Measurements from ENCODE around the gene SLC35B2. TPM values are rescaled to one million over a fixed set of nuclear protein-coding genes. Genes with fewer than 3 reads are reported as not detected.

Gene SLC35B2
- total RNA-seq, 1 donor from 2014 or later = 33.7 TPM

GRCh38 chr6:44254191-44255104 is 2.9 kb downstream of the SLC35B2 start:
- no peak for DNase-seq (ENCODE audit: low spot score)

DNA sequence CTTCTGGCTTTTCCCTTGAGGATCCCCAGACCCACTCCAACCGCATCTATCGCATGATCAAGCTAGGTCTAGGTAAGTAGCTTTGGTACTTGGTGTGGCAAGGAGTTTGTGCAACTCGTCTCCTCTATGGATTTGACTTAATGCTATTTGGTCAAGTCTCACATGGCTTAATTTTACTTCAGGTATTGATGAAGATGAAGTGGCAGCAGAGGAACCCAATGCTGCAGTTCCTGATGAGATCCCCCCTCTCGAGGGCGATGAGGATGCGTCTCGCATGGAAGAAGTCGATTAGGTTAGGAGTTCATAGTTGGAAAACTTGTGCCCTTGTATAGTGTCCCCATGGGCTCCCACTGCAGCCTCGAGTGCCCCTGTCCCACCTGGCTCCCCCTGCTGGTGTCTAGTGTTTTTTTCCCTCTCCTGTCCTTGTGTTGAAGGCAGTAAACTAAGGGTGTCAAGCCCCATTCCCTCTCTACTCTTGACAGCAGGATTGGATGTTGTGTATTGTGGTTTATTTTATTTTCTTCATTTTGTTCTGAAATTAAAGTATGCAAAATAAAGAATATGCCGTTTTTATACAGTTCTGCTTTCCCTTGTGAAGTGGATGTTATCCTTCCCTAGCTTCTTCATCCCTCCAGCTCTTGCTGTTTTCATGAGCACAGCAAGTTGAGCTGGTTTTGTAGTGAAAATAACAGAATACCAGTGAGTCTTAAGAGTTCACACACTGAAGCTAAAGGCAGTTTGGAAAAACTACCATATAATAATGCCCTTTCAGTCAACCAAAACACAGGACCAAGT is 3.8 kb downstream of the SLC35B2 start:
- no peak for DNase-seq (ENCODE audit: low spot score)

DNA sequence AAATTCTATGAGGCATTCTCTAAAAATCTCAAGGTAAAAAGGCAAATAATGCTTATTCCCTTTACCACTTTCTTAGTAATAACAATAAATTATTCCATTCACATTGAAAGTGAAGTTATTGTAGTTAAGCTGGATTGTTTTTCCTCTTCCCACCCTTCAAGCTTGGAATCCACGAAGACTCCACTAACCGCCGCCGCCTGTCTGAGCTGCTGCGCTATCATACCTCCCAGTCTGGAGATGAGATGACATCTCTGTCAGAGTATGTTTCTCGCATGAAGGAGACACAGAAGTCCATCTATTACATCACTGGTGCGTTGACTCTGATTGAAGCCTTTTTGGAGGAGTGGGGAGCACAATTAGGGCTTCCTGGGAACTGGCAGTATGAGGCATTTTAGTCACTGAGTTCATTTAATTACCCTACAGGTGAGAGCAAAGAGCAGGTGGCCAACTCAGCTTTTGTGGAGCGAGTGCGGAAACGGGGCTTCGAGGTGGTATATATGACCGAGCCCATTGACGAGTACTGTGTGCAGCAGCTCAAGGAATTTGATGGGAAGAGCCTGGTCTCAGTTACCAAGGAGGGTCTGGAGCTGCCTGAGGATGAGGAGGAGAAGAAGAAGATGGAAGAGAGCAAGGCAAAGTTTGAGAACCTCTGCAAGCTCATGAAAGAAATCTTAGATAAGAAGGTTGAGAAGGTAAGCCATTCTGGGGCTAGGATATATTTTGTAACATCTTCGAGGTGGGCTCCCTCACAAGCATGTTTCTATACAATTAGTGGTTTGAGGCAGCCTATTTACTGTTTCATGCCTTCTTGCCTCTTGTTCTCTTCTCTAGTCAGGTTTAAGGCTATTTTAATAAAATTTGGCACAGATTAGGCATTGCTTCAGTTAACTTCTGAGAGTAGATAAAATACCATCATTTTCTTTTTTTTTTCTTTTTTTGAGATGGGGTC is 5.5 kb downstream of the SLC35B2 start:
- DNase-seq (ENCODE audit: low spot score) = no peak

- no peak for DNase-seq (ENCODE audit: low spot score)
Observed at GRCh38 chr6:44250718-44251123, 6.6 kb downstream of the SLC35B2 start.

DNA sequence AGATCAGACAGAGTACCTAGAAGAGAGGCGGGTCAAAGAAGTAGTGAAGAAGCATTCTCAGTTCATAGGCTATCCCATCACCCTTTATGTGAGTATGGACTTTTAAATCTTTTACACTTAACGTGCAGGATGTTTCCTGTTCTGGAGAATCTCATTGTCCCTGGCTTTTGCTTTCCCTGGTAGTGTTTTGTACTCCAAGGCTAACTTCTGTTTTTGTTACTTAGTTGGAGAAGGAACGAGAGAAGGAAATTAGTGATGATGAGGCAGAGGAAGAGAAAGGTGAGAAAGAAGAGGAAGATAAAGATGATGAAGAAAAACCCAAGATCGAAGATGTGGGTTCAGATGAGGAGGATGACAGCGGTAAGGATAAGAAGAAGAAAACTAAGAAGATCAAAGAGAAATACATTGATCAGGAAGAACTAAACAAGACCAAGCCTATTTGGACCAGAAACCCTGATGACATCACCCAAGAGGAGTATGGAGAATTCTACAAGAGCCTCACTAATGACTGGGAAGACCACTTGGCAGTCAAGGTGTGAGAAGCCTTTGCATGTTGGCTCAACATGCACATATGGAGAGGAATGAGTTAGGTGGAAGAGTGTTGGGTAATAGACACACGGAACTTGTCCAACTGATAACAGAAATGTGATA is 7.1 kb downstream of the SLC35B2 start:
- DNase-seq (ENCODE audit: low spot score) = no peak

- no peak for DNase-seq (ENCODE audit: low spot score)
Observed at GRCh38 chr6:44249082-44249748, 8.1 kb downstream of the SLC35B2 start.

- DNase-seq (ENCODE audit: low spot score) = no peak
Observed at GRCh38 chr6:44248579-44248978, 8.7 kb downstream of the SLC35B2 start.

DNA sequence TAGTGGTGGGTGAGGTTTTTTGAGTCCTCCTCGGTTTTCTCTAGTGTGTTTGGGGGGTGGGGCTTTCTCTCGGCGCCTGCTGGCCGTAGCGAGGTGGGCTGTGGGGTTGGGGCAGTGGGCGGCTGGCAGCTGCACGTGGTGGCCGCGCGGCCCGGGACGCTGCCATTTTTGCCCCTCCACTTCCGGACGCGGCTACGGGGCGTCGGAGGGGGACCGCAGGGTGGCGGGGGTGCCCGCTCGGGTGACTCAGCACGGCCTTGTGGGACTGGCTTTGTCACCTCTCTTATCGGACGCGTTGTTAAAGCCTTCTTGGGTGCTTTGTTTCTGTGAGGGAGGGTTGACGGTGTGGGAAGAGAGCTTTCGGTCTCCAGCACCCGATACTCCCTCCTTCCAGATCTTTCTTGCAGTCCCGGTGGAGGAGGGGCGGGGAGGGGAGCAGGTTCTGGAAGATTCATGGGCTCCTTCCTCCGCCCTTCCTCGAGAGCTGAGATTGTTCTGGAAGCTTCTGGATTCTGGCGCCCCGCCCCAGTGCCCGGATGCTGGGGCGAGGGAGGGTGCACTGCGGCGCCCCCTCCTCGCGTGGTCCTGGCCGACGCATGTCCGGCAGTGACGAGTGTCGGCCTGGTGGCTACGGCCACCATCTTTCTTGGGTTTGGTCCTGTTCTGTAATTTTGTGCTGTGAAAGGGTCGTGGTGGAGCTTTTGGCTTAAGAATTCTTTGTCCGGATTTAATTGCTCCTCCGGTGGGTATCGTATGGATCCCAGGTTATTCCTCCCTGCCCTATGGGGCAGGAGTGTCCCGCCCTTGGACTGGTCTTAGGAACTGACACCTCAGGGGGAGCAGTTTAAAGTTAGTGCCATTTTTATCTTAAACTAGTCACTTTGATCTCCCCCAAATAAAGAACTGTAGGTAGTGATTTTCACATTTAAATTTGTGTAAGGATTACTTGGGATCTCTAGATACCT is 9.7 kb downstream of the SLC35B2 start:
- peak; percentile 73 for DNase-seq (ENCODE audit: low spot score)

DNA sequence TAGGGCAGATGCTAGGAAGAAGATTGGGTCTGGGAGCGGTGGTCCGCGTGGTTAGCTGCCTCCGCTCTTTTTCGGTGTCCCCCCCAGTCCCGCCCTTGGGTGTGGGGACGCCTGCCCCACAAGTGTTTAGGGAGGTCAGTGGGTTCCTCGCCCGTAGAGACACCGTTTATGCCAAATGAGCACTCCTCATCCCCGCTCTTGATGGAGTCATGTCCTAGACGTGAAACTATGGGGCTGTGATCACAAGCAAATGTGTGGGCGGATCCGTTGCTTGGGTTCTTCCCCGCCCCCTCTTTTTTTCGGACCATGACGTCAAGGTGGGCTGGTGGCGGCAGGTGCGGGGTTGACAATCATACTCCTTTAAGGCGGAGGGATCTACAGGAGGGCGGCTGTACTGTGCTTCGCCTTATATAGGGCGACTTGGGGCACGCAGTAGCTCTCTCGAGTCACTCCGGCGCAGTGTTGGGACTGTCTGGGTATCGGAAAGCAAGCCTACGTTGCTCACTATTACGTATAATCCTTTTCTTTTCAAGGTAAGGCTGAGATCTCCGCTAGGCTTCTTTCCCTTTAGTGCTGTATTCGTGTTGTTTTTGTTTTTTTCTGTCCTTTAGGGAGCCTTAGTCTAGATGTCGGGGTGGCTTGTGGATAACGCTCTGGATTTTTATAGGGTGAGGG is 10.5 kb downstream of the SLC35B2 start, which contains the start of gene HSP90AB1:
HSP90AB1 (plus strand) TSS at position 439 of the 675 bp plus-strand sequence. CDS start 1,529 bp downstream, outside the sequence.
- DNase-seq (ENCODE audit: low spot score) = peak; percentile 96

- DNase-seq (ENCODE audit: low spot score) = peak; percentile 90
Observed at GRCh38 chr6:44245912-44246662, 11.2 kb downstream of the SLC35B2 start.

GRCh38 chr6:44245391-44245911 is 11.9 kb downstream of the SLC35B2 start:
- no peak for DNase-seq (ENCODE audit: low spot score)

DNA sequence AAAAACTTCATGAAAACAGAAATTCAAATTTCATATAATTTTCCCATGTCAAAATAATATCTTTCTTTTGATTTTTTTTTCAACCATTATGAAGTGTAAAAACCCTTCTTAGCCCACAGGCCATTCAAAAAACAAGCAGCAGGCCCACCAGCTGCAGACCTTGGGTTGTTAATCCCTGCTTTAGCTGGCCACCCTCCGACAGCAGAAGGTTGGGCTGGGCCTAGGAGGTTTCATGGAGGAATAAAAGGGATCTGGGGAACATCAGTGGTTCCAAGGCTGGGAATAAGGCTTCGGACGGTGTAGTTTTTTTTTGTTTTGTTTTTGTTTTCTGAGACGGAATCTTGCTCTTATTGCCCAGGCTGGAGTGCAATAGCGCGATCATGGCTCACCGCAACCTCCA is 14.0 kb downstream of the SLC35B2 start:
- DNase-seq (ENCODE audit: low spot score) = no peak

DNA sequence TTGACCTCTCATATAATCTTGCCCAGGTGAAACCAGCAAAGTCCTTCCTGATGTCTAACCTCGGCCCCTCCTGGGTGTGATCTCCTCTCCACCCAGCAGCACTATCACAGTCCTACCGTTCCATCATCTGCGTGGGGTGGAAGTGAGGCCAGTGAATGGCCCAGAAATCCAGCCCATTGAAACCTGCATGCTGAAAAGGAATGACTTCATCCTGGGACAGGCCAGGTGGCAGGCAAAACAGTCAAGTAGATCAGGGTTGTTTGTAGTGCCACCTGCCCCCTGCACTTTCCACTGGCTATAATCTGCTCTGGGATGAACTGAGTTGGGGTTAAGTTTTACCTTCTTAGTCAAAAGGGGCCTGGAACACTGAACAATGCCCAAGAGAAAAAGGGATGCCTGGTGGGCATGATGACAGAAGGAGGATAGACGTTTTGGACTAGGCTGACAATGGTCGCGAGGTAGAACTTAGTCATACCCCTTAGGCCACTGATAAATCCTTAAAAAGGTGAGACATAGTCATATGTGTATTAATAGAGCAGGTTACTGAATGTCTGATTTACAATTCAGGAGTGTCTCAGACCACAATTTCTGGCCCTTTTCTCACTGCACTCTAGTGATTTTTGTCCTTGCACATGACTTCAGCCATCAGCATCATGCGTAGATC is 18.5 kb downstream of the SLC35B2 start:
- no peak for DNase-seq (ENCODE audit: low spot score)

DNA sequence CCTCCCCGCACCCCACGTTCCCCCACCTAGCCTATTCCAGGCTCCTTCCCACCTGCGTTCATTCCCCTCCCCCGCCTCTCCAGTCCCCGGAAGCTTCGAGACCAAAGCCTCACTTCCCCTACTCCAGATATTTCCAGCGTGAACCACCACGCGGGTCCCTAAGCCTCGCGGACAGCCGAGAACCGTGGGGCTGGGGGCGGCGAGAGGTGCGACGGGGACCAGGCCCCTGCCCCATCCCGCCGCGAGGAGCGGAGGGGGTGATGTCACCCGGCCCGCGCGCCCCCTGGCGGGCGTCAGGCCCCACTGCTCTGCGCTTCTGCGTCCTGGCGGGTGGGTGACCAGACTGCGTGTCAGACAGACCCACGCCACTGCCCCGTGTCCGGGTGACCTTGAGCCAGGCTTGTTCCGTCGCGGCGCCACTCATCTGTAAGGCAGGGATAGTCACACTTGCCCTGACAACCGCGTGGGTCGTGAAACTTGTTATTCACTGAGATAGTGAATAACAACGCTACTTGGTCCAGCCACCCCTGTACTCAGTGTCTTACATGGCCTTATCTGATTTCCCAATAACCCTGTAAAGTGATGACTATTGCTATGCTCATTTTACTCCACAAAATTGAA is 19.4 kb downstream of the SLC35B2 start:
- DNase-seq (ENCODE audit: low spot score) = peak; percentile 76

GRCh38 chr6:44237021-44237812 is 20.1 kb downstream of the SLC35B2 start:
- DNase-seq (ENCODE audit: low spot score) = peak; percentile 92
